Epithelial cell of esophagus (primary cell): ENCODE results near the gene DPT.
A peak's percentile ranks its signal among the peaks of the same experiment; 100 is the strongest.

Experiments used
- DNase-seq: peaks from one replicate; pipeline ENCODE4 v3.0.0; 2010; ENCODE audit warnings: low read depth
- H3K4me3 ChIP-seq: 2 replicates; pipeline ENCODE4 v1.5.1; 2011; ENCODE audit warnings: mild to moderate bottlenecking, low read length, control low read depth
- CTCF ChIP-seq: IDR thresholded peaks from 2 replicates; pipeline ENCODE4 v1.5.1; 2011; ENCODE audit warnings: low read depth, mild to moderate bottlenecking, low read length, control low read depth, inconsistent platforms; ENCODE audit not compliant: insufficient read depth; ENCODE audit errors: missing control alignments

The DPT gene

GRCh38 chr1:168687816-168688215 lies 41.2 kb downstream of the DPT start:
- peak; percentile 24 for TF ChIP-seq CTCF
- H3K4me3 ChIP-seq, result no peak overlapping the region
- DNase-seq, result peak; percentile 45

- no peak for TF ChIP-seq CTCF
- H3K4me3 ChIP-seq, result no peak overlapping the region
- DNase-seq, result no peak
Measured at GRCh38 chr1:168686666-168687065, 42.3 kb downstream of the DPT start.

DNA sequence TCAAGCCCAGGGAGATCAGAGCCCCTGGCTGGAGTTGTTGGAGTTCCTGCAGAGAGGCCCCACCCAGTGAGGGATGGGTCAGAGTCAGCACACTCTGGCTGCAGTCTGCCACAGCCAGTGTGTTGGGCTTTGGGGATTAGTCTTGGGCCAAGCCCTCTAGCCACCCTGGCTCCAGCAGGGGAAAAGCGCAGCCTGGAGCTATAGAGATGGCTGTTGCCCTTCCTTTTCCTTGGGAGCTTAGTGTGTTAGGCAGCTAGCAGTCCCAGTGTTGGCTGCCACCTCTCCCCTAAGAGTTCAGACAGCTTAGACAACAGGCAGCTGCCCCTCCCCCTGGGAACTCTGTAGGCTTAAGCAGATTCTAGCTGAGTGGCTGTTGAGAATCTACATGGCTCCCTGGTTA lies 45.1 kb downstream of the DPT start:
- no peak for TF ChIP-seq CTCF

GRCh38 chr1:168676861-168677260 lies 52.1 kb downstream of the DPT start:
- H3K4me3 ChIP-seq, result no peak overlapping the region
- TF ChIP-seq CTCF, result no peak
- DNase-seq, result no peak

More for the DNA sequence above, 45.1 kb downstream of the DPT start:
- H3K4me3 ChIP-seq, result no peak overlapping the region
- no peak for DNase-seq

DNA sequence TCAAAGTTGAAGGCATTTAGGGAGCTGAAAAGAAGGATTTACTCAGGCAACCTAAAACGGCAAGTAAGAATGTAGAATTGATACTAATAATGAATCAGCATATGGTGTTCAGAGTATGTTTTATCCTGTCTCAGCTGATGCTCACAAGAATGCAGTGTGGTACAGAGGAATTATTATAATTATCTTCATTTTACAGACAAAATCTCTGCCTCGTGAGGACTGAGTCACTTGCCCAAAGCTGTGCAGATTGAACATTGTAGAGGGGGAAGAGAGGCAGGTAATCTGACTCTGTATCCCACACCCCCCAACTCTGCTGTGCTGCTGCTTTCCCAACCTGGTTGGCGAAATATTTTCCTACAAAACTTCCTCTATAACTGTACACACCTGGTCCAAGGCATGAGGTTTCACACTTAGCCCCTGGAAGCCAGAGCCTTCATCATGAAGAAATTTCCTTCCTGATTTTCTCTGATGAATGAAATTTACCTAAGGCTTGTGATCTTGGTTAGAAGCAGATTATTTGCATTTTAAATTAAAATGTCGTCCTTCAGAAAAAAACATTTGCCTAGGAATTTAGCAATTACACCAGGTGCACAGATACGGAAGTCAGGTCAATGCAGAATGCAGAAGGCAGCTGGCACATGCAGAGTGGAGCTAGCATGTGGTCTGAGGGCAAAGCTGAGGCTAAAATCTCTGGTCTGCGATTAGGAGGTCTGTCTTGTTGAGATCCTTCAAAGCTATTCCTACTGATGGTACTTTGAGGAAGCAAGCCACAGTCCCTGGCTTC lies 52.8 kb downstream of the DPT start:
- TF ChIP-seq CTCF, result no peak
- no peak for DNase-seq
- no peak overlapping the region for H3K4me3 ChIP-seq

DNA sequence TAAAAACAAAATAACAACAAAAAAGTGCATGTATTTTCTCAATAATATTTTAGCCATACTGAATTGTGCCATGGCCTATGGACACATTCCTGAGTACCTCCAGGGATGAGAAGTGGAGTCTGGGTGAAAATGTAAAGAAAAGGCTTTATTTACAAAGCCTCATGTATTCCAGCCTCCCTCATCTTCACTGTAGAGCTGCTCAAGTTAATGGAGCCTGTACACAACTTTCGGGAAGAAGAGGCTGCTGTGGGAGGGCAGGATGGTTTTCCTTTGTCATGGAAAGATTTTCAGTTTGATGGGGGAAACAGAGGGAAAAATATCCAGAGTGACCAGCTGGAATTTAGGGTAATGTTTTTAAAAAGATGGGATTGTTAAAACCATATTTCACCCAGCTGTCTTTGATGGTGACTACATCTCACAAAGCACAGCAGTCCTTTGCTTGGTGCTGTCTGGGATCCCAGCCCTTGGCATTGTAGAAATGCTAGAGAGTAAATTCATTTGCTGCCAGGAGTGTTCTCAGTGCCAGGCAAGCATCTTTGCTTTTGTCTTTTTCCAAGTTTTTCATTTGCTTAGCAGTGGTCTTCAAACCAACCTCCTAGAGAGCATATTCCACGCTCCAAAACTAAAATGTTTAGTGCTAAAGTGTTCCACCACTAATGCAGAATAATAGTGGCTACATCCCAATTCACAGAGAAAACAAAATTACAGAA lies 54.9 kb downstream of the DPT start:
- H3K4me3 ChIP-seq, result no peak overlapping the region
- DNase-seq, result no peak
- TF ChIP-seq CTCF, result no peak

DNA sequence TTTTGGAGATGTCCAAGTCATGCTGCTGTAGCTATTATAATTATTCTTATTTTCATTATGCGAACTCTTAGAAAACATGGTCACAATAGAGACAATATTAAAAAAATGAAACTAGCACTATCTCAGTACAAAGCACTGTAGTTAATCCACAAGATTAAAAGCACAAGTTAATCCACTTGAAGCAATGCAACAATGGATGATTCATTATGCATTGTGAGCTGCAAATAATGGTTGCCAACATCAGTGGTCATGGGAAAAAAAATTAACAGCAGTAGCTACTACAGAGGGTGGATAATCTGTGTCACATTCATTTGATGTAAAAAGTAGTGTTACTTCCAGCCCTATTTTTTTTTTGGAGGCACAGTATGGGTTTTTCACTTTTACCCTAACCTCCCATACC lies 56.7 kb downstream of the DPT start:
- TF ChIP-seq CTCF, result no peak
- H3K4me3 ChIP-seq, result no peak overlapping the region
- no peak for DNase-seq
